ENCODE results near the gene ZSCAN10.
"Not testable (repeated sequence)": the region's sequence is repeated elsewhere in the genome, so short reads cannot be mapped to it uniquely, and the experiment has no call there.

ZSCAN10 gene

DNA sequence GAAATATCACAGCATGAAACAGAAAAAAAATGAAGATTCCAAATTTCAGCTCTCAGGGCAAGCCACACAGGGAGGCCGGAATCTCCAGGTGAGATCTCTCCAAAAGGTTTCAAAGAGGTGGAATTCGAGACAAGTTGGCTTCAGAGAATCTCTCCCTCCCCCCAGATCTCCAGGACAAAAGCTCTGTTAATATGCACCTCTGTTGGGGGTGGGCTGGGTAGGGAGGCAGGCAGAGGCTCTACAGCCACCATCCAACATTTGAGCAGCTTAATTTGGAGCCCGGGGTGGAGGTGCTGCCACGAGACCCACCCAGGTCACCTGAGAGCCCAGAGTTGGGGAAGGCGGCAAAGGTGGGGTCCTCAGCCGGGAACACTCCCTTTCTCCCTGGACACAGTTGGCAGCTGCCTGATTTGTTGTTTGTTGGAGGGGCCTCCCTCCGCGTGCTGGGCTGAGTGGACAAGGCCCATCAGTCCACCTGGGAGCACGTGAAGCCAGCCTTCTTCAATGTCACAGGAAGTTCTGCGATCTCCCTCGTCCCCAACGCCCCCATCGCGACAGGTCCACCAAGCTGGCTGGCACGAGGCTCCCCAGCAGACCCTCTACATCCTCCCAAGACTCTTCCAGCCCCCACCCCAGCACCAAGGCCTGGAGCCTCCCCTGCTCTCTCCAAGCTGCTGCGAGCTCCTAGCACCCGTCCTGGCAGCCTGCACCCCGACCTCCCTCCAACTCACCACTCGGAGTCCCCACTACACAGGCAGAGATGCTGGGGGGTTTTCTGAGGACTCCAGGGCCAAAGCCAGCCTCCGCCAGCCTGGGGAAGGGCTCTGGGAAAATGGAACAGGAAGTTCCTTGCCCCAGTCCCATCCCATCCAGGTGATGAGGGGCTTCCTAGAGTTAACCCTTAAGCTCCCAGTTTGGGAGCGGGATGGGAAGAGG lies at the start of gene ZSCAN10:
TSS of gene ZSCAN10 (minus strand) at position 836 of the 936 bp plus-strand sequence. CDS start 6,357 bp downstream, outside the sequence.
- no peak for DNase-seq (ENCODE audit: low read depth in 2 of 2)

DNA sequence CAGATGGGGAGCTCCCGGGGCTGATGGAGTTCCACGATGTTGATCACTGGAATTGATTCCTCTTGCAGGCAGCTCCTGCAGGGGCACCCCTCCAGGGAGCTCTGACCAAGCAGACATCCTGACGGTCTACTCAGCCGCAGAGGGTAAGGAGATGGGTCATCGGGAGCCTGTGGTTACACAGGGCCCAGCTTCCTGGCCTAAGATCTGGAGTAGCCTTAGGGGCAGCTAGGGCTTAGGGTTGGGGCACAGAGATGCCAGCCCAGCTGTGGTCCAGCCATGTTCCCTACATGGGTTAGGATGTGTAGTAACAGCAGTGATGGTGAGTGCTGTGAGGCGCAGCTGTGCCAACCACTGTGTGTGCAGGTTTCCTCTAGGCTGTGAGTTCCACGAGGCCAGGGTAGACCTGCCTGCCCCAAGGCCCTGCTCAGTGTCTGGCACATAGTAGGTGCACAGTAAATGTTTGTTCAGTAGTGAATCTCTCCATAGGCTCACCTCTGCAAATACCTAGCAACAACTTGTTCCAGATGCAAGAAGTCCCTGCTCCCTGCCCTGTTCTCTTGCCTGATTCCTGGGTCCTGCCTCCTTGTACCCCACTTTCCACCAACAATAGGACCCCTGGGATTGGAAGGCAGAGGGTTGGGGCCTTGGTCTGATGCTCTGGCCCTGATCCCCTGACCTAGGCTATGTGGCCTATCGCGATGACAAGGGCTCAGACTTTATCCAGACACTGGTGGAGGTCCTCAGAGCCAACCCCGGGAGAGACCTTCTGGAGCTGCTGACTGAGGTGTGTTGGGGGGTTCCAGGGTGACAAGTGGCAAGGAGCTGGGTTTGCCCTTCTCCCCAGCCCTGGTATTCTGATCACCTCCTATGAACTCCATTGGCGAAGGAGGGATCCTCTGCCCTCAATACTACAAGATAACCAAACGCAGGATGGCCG lies 49.4 kb upstream of the ZSCAN10 start:
- DNase-seq (ENCODE audit: low read depth in 2 of 2), result no peak

GRCh38 chr16:3147757-3148104 lies 48.6 kb upstream of the ZSCAN10 start:
- DNase-seq (ENCODE audit: low read depth in 2 of 2), result no peak

- no peak for DNase-seq (ENCODE audit: low read depth in 2 of 2)
These were observed 48.1 kb upstream of the ZSCAN10 start for GRCh38 chr16:3147046-3147756.

- DNase-seq (ENCODE audit: low read depth in 2 of 2), result no peak
These were observed 46.6 kb upstream of the ZSCAN10 start for GRCh38 chr16:3145660-3146059.

DNA sequence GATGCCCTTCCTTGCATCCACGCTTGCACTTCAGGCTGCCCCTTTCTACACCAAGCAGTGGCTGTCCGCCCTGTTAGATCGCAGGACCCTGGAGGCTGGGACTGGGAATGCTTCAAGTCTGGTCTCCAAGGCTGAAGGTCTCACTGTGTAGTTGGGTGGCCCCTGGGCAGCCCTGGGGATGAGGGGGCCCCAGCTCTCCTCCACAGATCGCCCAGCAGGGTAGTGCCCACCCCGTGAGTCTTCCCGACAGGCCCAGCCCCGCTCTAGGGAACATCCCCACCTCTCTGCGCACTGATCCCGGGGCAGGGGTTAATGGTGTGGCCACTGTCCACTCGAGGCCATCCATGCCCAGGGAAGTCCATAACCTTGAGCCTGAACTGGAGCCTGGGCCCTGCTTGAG lies 46.1 kb upstream of the ZSCAN10 start:
- DNase-seq (ENCODE audit: low read depth in 2 of 2), result no peak

GRCh38 chr16:3144321-3144983 lies 45.4 kb upstream of the ZSCAN10 start:
- no peak for DNase-seq (ENCODE audit: low read depth in 2 of 2)

DNA sequence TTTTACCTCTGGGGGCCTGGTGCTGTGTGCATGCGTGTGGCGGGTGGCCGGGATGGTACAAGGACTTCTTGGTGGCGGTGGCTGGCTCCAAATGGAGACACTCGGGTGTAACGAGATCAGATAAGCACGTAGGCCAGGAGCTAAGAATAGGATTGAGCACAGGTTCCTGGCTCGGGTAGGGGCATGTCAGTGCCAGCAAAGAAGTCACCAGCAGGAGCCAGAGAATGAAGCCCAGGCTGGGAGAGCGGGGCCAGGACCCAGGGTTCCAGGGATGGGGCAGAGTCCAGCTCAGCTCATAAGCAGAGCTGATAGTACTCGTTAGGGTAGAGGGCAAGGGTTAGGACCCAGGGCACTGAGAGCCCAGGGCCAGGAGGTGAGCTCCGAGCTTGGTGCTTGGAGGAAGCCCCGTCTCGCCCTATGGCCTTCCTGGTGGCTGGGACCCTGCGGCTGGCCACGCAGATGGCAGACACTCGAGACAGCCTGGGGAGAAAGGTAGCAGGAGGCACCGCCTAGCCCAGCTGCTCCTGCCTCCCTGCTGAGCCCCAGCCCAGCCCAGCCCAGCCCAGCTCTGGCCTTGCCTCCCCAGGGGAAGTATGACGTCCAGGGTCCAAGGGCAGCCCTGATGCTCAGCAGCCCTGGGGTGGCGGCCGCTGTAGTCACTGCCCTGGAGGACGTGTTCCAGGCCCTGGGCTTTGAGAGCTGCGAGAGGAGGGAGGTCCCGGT lies 44.7 kb upstream of the ZSCAN10 start:
- no peak for DNase-seq (ENCODE audit: low read depth in 2 of 2)

DNA sequence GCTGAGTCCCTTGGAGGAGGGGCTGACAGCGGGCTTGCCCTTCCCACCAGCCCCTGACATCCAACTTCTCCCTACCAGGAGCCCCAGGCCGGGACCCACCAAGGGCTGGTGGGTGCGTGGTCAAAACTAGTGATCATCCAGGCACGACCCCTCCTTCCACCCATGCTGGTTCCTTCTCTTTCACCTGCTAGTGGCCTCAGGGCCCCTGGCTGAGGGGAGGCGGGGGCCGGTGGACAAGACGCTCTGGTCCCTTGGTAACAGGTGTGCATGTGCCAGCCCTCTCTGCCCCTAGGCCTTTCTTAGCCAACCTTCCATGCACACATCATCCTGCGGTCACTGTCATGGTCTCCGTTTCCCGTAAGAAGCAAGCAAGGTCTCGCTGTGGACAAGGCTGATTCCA lies 44.1 kb upstream of the ZSCAN10 start:
- DNase-seq (ENCODE audit: low read depth in 2 of 2), result no peak

- no peak for DNase-seq (ENCODE audit: low read depth in 2 of 2)
These were observed 43.7 kb upstream of the ZSCAN10 start for GRCh38 chr16:3142770-3143169.

- DNase-seq (ENCODE audit: low read depth in 2 of 2), result no peak
These were observed 43.2 kb upstream of the ZSCAN10 start for GRCh38 chr16:3142327-3142726.

DNA sequence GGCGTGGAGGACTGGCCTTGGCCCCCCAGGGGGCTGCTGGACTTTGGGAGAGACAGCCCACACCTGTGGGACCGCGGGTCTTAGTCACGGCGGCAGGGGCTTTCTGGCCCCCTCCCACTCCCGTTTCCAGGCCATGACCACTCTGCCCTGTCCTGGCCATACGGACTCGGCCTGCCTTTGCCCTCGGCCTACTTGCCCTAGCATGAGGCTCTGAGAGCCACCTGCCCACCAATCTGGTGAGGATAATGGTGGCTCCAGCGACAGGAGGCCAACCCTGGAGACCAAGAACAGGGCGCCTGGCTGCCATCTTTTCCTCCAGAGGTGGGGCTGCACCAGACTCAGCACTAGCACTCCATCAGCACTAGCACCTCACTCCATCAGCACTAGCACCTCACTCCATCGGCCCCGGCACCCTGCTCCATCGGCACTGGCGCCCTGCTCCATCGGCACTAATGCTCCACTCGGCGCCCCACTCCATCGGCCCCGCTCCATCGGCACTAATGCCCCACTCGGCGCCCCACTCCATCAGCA lies 42.8 kb upstream of the ZSCAN10 start:
- no peak for DNase-seq (ENCODE audit: low read depth in 2 of 2)

DNA sequence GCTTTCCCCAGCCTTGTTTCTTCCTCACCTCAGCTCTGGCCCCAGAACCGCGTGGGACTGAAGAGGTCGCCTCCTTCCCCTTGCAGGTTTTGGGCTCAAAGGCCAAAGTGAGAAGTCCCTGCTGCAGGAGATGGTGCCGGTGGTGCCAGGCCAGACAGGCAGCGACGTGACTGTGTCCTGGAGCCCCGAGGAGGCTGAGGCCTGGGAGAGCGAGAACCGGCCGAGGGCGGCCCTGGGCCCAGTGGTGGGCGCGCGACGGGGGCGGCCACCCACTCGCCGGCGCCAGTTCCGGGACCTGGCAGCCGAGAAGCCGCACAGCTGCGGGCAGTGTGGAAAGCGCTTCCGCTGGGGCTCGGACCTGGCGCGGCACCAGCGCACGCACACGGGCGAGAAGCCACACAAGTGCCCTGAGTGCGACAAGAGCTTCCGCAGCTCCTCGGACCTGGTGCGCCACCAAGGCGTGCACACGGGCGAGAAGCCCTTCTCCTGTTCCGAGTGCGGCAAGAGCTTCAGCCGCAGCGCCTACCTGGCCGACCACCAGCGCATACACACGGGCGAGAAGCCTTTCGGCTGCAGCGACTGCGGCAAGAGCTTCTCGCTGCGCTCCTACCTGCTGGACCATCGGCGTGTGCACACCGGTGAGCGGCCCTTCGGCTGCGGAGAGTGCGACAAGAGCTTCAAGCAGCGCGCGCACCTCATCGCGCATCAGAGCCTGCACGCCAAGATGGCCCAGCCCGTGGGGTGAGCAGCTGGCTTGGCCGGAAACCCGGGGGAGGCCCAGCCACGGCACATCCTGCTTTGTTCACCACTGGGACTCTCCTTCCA lies 41.7 kb upstream of the ZSCAN10 start:
- no peak for DNase-seq (ENCODE audit: low read depth in 2 of 2)

DNA sequence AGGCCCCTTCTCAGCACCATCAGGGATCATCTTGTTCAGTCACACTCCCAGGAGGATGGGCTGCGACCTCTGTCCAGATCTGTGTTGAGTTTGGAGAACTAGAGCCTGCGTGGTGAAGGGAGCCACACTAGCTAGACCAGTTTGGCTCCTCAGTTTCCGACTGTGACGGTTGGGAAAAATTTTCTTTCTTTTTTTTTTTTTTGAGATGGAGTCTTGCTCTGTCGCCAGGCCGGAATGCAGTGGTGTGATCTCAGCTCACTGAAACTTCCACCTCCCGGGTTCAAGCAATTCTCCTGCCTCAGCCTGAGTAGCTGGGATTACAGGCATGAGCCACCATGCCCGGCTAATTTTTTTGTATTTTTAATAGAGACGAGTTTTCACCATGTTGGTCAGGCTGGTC lies 40.5 kb upstream of the ZSCAN10 start:
- not testable (repeated sequence) for DNase-seq (ENCODE audit: low read depth in 2 of 2)

GRCh38 chr16:3138823-3139426 lies 39.8 kb upstream of the ZSCAN10 start:
- DNase-seq (ENCODE audit: low read depth in 2 of 2), result no peak

- no peak for DNase-seq (ENCODE audit: low read depth in 2 of 2)
These were observed 39.2 kb upstream of the ZSCAN10 start for GRCh38 chr16:3138342-3138741.

GRCh38 chr16:3137267-3137666 lies 38.2 kb upstream of the ZSCAN10 start:
- DNase-seq (ENCODE audit: low read depth in 2 of 2), result no peak

DNA sequence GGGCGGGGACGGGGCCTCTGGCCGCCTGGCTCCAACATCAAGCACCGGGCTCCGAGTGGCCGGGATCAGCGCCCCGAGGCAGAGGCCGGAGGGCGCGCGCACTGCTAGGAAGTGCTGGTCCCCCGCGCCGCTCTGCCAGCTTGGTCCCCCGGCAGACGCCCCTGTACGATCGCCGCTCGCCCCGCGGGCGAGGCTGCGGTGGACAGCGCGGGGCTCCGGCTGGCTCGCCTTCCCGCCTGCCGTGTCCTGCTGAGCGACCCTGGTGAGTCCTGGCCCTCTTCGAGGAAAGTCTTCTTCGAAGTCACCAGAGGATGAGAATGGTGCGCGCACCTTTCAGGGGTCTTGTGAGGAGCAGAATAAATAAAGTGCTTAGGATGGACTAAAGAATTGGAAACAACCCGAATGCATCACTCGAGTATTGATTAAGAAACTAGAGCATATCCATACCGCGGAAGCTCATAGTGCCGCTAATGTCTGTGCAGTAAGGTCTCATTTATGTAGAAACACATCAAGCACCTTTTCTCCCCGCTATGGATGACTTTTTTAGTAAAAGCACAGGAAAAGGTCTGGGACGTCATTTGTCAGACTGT lies 36.1 kb upstream of the ZSCAN10 start:
- no peak for DNase-seq (ENCODE audit: low read depth in 2 of 2)

Measured in stimulated activated CD8-positive, alpha-beta memory T cell treated with anti-CD3 and anti-CD28 coated beads, Interleukin-7, amount 100 ng/mL, for 4 hours (primary cell).